ENCODE data around the gene DEGS2.

- TF ChIP-seq CTCF (conservative IDR thresholded peaks at IDR 0.05; ENCODE audit: low read length), result no peak
- no peak for TF ChIP-seq EZH2phosphoT487 (IDR thresholded peaks at IDR 0.05; ENCODE audit: borderline replicate concordance)
Measured at GRCh38 chr14:100116134-100116533, 43.3 kb downstream of the DEGS2 start.
